AG08395 (cell line): Measurements from ENCODE around the gene ZFPM1.
"Not testable (repeated sequence)": the region's sequence is repeated elsewhere in the genome, so short reads cannot be mapped to it uniquely, and the experiment has no call there.

ENCODE experiments used
- DNase-seq: peaks from one replicate; pipeline ENCODE4 v3.0.0; 2012; ENCODE audit warnings: mixed read lengths, low spot score

ZFPM1 gene

DNA sequence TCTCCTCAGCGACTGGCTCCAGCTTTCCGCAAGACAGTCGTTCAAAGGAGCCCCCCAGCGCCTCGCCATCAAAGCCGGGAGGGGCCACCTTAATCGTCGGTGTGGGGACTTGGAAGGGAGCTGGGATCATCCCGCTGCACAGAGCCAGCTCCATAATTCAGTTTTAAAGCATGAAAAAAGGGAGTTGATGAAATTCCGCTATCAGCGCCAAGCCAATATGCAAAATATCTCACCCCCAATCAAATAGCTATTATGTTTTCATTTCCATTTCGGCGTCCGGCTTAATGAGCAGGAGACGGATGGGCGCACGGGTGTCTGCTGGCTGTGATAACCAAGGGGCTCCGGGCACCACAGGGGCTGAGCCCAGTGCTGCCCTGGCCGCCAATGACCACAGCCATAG lies 27.7 kb downstream of the ZFPM1 start:
- DNase-seq = no peak

DNA sequence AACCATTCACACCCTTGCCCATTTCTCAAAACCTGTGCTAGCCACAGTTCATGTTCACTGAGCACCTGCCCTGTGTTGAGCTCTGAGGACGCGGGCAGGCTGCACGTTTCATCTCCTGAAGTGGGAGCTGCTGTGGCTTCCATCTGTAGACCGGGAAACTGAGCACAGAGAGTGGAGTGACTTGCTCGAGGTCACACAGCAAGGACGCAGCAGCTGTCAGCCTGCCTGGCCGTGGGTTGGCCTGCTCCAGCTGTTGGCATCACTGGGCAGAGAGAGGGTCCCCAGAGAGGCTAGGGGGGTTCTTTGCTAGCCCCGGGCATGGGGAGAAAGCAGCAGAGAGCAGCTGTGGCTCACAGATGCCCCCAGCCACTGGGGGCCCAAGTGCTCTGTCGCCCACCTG lies 28.8 kb downstream of the ZFPM1 start:
- DNase-seq = no peak

DNA sequence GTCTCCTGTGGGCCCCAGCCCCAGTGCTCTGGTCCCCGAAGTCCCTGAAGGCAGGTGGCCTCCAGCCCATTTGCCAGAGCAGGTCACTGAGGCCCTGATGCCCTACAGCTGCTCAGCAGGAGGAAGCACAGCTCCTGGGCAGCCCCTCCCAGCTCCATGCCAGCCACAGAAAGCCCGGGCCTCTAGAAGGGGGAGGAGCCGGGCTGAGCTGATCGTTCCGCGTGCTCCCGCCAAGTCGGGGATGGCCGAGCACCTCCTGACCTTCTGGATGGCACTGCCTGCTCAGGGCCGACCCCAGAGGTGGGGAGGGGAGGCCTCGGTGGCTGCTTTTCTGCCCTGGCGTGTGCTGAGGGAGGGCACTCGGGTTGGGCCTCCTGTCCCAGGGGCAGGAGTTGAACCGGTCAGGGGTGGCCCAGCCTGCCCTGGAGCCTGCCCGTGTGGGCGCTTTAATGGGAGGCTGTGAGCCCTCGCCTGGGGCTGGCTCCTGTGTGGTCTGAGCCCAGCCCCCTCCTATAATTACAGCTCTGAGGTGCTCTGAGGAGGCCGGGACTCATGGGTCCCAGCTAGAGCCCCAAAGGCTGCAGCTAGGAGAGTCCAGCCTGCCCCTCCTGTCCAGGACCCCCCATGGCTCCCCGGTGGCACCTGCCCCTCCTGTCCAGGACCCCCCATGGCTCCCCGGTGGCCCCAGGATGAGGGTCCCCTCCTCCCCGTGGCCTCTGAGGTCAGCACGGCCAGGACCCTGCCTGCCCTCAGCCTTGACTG lies 29.7 kb downstream of the ZFPM1 start:
- no peak for DNase-seq

DNA sequence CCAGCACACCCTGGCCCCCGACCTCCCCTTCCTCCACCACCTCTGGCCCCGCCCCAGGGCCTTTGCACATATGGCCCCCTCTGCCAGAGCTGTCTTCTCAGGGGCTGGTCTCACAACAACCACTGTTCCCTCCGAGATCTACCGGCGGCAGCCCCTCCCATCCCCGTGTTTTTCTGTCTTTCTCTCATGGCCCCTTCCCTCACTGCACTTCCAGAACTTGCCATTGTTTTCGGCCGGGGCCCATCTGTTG lies 30.2 kb downstream of the ZFPM1 start:
- DNase-seq = no peak

DNA sequence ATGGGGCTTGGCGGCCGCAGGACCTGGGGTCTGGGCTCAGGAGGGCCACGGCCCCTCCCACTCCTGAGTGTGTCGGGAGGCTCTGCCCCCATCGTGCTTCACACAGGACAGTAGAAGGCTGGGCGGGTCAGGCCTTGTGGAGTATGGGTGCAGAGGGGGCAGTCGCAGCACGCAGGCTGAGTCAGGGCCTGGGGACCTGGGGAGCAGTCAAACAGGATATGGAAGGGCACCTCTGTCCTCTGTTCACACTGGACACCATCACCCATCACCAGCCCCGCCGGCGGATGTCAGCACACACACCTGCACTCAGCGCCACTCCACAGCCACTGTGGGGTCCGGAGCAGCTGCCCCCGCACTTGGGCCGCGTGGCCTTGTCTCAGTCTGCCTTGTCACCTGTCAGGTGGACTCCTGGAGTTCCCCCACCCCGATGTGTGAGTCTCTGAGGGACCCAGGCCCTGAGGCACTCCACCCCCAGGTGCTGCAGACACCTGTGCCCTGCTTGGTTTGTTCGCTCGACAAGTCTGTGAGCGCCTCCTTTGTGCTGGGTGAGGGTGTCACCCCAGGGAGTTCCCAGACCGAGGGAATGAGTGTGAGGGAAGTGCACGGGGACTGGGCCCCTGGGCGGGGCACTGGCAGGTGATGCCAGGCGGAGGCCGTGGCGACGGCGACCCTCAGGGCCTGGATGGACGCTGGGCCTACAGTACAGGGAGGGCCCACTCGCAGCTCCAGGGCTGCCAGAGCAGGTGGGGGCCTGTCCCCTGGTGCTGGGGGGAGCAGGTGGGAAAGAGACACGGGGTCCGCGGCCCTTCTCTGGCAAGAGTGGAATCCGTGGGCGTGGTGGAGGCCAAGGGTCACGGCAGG lies 31.7 kb downstream of the ZFPM1 start:
- DNase-seq = no peak

DNA sequence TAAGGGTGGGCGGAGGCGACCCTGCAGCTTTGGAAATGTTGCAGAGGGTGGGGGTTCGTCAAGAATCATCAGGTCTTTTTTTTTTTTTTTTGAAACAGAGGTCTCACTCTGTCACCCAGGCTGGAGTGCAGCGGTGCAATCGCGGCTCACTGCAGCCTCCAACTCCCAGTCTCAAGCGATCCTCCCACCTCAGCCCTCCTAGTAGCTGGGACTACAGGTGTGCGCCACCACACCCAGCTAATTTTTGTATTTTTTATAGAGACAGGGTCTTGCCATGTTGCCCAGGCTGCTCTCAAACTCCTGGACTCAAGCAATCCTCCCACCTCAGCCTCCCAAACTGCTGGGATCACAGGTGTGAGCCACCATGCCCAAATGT lies 32.3 kb downstream of the ZFPM1 start:
- not testable (repeated sequence) for DNase-seq

DNA sequence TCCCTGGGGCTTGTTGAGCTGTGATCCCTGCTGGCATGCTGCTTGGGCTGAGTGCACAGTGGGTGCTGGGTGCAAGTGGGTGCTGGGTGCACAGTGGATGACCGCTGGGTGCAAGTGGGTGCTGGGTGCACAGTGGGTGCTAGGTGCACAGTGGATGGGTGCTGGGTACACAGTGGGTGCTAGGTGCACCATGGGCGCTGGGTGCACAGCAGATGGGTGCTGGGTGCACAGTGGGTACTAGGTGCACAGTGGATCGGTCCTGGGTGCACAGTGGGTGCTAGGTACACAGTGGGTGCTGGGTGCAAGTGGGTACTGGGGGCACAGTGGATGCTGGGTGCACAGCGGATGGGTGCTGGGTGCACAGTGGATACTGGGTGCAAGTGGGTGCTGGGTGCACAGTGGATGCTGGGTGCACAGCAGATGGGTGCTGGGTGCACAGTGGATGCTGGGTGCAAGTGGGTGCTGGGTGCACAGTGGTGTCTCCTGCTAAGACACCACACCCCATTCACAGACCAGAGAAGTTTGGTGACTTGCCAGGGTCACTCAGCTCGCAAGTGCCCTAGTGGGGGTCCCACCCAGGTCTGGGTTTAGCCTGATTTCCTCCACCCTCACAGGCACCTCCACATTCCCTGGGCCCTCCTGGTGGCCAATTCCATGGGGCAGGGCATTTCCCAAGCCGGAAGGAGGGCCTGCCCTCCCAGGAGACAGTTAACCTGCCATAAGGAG lies 33.5 kb downstream of the ZFPM1 start:
- DNase-seq = no peak

DNA sequence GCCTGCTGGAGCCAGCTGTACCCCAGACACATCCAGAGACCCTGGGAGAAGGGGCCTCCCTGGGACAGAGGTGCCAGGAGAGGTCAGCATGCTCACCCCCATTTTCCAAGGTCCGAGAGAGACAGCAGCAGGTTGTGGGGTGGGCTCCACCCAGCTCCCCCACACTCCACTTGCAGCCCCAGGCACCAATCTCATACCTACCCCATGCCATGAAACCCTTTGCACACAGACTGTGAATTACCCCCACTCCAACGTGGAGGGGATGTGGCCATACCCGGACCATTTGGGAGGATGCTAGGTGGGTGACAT lies 34.0 kb downstream of the ZFPM1 start:
- no peak for DNase-seq

DNA sequence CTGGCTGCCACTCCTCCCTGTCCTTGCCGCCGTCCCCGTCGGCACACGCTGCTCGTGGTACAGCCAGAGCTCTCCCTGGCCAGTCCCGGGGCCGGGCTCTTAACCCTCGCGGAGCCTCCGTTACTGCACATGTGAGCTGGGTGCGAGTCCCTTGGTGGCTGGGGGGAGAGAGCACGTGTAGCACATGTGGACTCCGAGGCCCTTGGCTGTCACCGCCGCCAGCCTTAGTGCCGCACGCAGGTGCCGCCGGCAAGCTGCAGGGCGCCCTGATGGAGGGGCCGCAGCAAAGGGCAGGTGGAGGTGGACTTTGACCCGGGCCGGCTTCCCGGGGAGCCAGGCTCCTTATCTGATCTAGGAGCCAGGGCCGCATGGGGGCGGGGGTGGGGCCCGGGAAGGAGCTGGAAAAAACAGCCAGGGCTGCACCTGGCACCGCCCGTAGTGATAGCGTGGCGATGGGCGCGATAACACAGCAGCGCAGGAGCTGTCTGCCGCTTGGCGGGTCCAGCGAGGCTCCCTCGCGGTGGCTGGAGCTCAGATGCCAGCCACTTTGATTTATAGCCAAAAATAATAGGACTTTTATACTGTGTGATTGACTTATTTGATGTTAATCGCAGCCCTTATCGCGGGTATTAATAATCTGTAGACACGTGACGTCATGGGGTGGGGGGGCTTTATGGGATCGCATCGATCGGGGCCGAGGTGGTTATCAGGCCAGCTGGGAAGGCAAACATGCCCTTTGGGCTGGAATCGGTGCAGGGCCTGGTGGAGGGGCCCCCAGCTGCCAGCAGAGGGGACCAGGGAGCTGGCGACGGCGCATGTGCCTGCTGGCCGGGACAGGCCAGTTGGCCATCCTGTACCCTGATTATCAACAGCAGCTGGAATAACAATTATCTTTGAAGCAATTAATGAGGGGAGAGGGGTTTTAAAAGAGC lies 35.1 kb downstream of the ZFPM1 start:
- DNase-seq = no peak

DNA sequence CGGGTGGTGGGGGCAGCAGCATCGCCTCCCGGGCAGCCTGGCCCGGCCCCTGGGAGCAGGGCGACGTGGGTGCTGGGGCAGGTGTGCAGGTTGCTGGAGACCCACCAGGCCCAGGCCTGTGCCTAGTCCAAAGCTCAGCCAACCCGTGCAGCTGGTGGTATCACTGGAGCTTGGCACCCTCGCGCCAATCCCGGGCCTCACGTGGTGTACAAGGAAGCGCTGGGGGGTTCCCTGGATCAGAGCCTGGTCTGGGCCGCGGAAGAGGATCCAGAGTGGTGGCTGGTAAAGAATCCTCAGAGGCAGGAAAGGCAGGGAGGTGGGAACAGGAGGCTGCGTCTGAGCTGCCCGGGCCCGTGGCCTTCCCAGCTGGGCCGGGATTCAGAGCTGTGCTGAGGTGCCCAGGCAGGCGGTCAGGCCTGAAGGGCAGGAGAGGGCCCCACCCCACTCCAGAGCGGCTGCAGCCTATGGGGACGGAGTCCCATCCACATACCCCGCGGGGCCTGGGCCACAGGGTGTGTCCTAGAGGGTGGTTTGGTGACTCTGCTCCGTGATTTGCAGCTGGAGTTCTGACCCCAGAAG lies 36.2 kb downstream of the ZFPM1 start:
- DNase-seq = no peak

DNA sequence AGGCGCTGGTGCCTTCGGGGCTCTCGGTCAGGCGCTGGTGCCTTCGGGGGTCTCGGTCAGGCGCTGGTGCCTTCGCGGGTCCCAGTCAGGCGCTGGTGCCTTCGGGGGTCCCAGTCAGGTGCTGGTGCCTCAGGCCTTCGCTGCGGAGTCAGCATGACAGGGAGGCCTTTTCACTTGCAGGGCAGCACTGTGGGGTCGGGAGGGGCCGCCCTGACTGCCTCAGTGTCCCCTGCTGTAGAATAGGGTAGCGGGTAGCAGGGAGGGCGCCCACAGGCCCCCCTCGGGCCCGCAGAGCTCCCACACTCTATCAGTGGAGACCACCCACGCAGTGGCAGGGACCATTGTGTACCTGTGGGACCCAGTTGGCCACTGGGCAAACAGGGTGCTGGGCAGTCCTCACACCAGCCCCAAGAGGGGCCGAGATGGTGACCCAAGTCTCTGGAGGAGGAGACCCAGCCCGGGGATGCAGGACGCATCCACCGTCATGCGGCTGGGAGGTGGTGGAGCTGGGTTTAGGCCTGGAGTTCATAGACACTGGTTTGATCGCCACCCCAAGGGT lies 38.0 kb downstream of the ZFPM1 start:
- no peak for DNase-seq

DNA sequence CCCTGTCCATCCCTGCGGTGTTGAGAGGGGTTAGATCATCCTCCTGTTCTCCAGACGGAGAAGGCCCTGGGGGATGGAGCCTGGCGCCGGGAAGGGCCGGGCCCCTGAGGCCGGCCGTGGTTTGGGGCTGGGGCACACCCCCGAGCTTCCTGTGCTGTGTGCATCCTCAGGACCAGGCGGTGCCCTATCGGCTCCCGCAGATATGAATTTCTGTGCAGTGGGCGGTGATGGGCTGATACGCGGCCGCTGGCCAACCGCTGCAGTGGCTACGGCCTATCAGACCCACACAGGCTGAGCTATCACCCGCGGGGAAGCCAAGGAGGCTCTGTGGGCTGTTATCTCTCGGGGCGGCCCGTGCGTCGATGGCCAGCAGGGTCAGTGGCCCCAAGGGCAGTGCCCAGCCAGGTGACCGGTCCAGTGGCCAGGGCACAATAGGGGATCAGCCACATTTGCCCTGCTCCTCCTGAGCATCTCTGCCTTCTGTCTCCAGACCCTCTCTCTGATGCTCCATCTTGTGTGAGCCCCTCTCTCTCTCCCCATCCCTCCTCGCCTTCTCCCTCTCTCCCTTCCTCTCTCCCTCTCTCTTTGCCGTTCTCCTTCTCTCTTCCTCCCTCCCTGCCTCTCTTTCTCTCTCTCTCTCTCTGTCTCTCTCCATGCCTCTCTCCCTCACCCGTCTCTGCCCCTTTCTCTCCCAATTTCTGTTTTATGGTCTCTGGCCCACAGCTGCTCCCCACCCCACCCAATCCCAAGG lies 38.7 kb downstream of the ZFPM1 start:
- no peak for DNase-seq

DNA sequence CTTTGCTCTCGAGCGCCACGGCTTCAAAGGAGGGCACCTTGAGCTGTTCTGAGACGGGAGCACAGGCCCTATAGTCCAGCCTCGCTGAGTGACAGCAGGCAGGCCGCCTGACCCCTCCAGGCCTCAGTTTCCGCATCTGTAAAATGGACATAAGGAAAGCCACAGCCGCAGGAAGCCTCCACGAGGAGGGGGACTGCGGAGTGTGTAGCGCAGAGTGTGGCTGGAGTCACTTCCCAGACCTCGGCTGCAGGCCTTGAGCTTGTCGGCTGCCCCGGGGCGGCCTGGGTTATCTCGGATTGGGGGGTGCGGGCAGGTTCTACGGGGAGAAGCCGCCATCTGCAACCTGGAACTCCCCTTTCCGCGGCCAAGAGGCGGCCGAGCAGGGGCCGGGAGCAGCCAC lies 40.8 kb downstream of the ZFPM1 start:
- no peak for DNase-seq

DNA sequence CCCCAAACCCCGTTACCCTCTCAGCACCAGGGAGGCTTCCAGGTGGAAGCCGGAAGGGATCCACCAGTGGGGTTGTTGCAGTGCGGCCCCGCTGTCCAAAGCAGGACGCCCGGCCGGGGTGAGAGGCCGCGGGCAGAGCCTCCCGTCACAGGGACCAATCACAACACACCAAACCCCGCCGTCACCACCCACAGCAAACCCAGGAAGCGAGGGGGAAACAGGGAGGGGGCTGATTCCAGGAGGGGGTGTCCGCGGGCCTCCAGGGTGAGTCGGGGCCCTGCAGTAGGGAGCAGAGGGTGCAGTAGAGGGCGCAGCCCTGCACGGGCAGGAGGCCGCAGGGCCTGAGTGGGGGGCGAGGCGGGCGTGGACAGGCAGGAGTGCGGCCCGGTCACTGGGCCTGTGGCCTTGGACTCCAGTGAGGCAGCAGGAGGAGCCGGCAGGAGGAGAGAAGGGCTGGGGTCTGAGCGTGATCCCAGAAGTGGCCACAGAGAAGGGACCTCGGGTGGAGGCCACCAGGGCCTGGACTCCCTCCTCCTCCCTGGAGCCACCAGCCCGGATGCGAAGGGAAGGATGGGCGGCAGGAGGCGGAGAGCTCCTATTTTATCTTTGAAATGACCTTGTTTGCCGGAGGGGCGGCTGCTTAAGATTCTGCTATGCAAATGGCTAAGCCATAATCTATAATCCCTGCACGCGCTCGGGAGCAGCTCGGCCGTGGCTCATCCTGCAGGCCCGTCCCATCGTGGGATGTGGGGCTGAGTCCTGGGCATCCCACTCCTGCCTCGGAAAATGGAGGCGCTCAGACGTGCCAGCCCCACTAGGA lies 41.5 kb downstream of the ZFPM1 start:
- DNase-seq = no peak

DNA sequence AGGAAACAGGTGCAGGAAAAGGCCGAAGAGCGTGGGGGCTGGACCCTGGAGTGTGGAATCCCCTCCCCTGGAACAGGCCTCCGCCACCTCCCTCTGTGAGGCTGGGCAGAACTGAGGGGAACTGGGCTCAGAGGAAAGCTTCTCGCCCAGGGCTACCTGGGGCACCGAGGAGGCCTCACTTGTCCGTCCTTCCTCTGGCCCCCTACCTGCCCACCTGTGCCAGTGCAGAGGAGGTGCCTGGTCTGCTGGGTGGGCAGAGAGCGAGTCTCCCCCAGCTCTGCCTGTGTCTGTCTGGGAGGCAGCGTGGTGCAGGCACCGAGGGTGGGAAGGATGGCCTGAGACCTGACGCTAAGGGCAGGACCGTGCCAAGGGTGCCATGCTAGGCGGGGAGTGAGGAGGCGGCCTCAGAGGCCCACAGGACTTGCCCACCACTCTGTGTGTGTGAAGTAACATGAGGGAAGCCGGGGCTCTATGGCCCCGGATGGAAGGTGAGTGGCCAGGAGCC lies 42.2 kb downstream of the ZFPM1 start:
- DNase-seq = no peak

DNA sequence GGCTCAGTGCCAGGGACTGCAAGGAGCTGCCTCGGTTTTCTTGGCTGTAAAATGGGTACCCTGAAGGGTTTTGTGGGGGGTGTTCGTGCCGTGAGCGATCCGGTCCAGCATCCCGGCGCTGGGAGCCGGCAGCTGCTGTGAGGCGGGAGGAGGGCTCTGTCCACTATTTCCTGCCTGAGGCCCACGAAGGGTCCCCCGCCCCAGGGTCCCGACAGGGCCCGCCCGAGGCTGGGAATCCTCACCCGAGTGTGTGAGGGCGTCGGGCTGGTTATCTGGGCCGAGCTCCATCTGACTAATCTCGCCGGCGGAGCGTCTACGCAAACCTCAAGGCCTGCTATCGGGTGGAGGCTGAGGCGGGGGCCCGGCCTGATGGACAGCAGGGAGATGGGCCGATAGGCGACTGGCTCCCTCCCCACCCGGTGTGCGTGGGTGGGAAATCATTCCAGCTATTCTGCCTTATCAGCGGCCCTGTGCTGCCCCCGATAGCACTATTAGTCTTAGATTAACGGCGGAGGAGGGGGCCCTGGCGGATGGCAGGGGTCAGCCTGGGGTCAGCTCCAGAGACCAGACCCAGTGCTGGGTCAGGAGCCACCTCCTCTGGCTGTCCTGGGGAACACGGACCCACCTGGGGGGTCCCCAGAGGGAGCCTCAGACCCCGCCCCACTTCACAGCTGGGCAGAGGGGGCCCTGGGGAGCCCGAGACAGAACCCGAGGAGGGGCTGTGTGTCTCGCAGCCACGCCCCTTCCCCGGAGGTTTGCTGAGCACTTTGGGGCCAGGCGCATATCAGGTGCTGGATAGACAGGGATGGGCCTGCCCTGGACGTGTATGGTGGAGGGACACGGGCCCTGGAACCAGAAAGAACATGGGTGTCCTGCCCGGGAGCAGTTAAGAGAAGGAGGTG lies 44.7 kb downstream of the ZFPM1 start:
- no peak for DNase-seq

DNA sequence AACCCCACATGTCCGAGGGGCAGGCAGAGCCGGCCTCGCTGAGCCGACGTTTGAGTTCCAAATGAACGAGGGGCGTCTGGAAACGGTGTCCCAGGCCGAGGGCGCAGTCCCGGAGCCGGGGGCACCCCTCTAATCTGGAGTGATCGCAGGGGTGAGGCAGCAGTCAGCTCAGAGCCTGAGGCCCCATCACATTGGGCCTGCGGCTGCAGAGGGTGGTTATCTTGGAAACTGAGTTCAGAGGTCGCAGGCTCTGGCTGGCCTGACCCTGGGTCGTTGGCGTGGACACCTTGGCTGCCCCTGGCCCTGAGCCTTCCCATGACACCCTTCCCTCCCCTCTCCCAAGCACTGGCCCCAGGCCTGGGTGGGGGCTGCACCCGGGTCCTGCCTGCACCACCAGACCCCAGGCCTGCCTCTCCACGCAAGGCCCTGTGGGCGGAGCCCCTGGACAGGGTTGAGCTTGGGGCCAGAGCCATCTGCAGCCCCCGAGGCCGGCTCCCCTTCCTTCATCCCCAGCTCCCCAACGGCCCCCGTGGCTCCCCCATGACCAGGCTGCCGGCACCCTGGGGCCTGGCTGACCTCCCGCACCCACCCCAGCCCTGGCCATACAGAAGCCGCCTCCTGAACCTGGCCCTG lies 45.6 kb downstream of the ZFPM1 start:
- DNase-seq = no peak

DNA sequence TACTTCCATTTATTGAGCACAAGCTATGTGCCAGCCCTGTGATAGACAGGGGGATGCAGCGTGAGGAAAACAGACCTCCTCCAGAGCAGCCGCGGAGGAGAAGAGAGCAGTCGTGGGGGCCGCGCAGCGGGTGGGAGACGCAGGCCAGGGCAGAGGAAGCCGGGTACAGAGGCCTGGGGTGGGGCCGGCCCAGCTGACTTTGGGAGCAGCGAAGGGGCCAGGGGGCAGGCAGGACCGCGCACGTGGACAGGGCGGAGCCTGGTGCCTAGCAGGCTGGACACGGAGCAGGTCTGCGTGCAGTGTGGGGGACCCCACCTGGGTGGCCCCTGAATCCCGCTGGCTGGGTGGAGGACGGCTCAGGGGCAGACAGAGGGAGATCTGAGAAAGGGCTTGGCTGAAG lies 46.2 kb downstream of the ZFPM1 start:
- no peak for DNase-seq
